Stimulated activated naive CD8-positive, alpha-beta T cell treated with anti-CD3 and anti-CD28 coated beads, Interleukin-15, Interleukin-2, amounts not matched to agents 100 U/mL and 50 U/mL, for 24 hours (primary cell): ENCODE measurements around the gene LRRC49.
A peak's percentile ranks its signal among the peaks of the same experiment; 100 is the strongest.
"Not testable (repeated sequence)": the region's sequence is repeated elsewhere in the genome, so short reads cannot be mapped to it uniquely, and the experiment has no call there.

Experiments used
- ATAC-seq: fragments of 150-1000 bp; cut with Tn5 transposase; one replicate; pipeline ENCODE4 v1.10.0; 2021
- DNase-seq: peaks from one replicate; pipeline ENCODE4 v3.0.0; 2021

The LRRC49 gene, protein sequence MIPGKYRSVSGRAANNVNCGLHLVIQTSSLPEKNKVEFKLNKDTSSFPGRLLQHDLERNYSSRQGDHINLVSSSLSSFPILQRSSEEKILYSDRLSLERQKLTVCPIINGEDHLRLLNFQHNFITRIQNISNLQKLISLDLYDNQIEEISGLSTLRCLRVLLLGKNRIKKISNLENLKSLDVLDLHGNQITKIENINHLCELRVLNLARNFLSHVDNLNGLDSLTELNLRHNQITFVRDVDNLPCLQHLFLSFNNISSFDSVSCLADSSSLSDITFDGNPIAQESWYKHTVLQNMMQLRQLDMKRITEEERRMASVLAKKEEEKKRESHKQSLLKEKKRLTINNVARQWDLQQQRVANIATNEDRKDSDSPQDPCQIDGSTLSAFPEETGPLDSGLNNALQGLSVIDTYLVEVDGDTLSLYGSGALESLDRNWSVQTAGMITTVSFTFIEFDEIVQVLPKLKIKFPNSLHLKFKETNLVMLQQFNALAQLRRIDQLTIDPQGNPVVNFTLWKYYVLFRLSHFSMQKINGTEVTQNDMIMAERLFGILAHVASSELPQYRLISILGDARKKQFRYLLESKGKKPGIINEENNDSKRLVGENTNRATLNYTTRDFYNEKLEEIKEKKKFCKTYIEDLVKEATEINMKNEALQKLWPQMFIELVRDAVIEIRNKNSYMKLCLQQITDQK

DNA sequence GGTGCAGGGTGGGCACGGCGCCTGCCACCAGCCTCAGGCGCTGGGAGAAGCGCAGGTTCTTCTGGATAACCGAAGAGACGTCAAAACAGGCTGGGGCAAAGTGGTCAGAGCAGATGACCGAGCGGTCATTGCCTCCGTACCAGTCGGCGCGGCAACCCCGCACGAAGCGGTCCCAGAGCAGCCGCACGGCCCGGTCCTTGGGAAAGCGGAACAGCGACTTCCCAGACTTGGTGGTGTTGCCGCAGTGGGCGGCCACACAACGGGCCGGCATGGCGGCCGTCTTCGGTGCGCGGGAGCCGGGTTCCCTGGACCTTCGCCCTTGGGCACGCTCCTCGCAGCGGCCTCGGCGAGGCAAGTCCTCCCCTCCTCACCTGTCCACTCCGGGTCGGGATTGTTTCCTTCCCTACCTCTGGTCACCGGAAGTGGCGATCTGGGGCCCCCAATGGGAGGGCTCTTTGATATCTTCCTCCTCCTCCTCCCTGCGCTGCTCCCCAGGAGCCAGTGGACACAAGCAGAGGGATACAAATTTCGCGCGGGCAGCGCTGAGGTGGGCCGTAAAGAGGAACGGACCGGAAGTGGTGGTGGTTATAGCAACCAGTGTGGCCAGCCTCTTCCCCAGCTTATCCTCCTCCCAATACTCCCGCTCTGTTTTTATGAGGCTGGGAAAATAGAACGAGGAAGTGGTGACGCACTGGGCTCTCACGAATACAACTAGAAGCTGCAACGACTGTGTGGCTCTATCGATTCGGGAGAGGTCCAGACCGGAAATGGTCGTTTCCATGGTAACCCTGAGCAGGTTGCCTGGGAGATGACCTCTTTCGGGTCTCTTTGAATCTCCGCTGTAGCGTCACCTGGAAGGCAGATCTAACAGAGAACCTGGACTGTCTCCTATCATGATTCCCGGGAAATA lies at the start of gene LRRC49, which contains the start of gene THAP10:
Gene LRRC49 (plus strand): TSS at position 825 of the 910 bp plus-strand sequence. CDS start 69 bp downstream, at position 894.
Gene THAP10 (minus strand): TSS at position 432 of the 910 bp plus-strand sequence. CDS start 161 bp downstream, at position 271.
- ATAC-seq: peak; percentile 70
- DNase-seq: peak; percentile 55

DNA sequence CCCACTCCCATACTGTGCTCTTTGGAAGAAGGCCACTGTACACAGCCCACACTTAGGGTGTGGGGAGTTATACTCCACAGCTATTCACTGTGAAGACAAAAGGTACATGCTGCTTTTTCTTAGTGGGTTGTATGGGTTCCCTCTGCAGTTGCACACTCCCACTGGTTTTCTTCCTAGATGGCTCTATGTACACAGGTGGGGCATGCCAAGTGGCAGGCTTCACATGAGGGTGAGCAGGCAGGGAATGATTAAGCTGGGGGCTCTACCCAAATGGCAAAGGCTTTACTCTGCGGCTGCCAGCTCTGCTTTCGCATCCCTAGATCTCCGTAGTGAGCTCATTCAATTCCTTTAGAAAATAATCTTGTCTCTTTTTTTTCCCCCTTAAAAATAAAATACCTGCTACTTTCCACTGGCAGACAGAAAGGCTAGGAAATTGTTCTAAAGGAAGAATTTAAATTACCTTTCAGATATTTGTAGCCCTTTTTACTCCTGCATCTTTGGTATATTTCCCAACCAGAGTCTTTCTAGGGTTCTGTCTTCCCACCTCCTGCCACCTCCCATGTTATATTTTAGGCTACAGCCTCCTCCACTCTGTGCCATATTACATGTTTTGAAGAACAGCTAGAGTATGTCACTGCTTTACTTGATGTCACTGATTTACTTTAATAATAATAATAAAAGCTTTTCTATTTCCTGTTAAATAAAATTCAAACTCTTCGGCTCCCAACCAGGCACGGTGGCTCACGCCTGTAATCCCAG lies 46.8 kb upstream of the LRRC49 start:
- ATAC-seq (no peak), DNase-seq (no peak)

DNA sequence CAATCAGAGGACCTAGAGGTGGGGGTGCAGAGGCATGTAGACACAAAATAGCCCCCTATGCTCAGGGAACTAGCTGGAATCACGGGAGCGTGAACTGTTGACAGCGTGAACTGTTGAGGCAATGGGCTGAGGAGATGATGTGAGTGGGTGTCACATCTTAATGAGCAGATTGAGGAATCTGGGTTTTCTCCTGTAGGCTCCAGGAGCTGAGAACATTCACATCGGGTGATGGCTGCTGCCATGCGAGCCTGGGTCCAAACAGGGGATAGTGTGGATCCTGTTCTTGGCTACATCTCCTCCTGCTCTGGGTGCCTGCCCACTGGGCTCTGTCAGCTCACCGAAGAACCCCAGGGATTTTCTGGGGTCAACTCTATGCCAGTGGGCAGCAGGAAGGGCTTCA lies 40.7 kb upstream of the LRRC49 start:
- DNase-seq: no peak
- no peak for ATAC-seq

DNA sequence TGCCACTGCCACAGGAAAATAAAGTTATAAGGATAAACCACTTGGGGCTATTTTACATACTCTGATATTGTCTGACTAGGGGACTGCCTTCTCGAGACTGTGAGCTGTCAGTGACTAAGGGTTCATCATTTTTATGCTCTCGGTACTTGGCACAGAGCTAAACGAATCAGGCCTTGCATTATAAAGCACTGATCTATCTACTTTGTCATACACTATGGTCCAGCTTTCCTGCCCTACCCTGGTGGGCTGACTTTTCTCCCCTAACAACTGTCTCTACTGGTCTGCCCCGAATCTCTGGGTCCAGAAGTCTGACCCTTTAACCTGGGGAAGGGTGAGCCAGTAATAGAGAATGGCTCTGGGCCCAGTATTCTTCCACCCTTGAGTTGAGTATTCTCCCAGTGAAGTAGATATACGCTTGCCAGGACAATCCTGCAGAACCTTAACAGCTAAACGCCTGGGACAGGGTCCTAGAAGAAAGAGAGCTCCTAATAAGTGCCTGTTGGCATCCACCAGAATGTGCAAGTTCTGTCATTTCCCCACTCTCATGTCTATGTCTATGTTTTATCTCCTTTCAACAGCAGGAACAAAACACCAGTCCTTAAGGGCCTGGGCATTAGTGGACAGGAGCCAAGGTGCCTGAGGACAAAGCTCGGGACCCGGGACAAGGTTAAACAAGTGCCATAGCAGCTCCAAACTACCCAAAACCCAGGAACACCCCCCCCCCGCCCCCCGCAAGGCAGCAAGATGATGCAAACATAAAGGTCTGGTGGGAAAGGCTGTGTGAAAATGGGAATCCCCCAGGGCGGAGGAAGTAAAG lies 39.9 kb upstream of the LRRC49 start:
- DNase-seq: no peak

DNA sequence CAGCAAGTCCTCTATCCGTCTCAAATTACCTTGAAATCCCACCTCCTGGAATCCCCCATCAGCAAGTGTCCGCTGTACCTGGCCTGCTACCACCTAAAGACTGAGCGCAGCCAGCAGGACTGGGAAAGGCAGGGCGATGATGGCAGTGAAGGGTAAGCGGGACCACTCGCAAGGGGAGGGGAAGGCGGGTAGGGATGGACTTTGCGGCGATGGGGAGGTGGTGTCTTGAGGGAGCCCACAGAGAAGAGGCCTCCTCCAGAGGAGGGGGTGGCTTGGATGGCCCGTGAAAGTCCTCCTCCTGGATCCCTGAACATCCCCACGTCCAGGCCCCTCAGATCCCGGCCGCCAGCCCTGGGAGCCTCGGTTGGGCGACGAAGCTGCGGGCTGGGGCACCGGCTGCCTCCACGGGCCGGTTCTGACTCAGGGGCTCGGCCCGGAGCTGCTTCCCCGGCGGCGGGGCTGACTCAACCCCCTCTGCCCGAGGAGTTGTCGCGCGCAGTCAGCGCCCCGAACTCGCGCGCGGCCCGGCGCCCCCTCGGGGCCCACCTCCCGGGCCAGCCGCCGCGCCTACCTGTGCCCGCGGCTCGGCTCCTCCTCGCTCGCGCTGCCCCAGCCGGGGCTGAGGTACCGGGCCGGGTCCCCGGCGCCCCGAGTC lies 39.2 kb upstream of the LRRC49 start:
- ATAC-seq (peak; percentile 47), DNase-seq (peak; percentile 27)

More for the DNA sequence above, 39.9 kb upstream of the LRRC49 start:
- no peak for ATAC-seq

DNA sequence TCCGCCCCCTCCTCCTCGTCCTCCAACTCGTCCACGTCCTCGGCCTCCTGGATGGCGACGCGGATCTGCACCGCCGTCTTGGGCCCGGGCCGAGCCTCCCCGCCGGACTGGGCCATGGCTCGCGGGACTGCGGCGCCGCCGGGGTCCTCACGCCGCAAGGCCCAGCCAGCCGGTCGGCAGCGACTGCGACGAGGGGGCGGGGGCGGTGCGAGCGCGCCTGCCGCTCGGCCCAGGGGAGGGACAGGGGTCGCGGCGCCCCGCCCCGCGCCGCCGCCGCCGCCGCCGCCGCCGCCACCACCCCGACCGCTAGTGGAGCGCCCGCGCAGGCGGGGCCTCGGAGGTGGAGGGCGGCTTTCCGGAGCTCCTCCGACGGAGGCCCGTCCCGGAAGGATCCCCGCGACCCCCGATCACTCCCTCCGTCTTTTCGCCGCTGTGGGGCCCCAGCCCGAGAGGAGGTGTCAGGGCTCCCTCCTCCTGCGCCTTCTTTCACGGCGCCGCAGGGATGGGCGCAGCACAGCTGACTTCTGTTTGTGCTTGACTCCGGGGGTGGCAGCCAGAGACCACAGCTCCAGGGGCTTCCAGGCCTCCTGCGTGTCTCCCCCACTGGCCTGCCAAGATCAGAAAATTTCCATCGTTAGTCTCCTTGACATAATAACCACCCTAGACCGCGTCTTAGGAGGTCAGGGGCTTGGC lies 38.5 kb upstream of the LRRC49 start, which contains the start of gene LARP6:
Gene LARP6 (minus strand): TSS at position 185 of the 693 bp plus-strand sequence. CDS start 69 bp downstream, at position 116.
- DNase-seq (peak; percentile 31), ATAC-seq (peak; percentile 65)

DNA sequence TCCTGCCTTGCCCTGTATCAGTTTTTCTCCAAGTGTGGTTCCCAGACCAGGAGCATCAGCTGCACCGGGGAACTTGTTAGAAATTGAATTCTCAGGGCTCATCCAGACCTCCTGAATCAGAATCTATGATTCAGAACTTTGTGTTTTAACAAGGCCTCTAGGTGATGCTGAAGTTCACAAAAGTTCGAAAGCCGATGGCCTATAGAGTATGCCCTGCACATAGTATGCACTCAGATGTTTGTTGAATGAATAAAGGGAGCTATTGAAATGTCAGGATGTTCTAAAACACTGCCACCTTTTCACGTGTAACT lies 38.0 kb upstream of the LRRC49 start:
- ATAC-seq (no peak), DNase-seq (no peak)

DNA sequence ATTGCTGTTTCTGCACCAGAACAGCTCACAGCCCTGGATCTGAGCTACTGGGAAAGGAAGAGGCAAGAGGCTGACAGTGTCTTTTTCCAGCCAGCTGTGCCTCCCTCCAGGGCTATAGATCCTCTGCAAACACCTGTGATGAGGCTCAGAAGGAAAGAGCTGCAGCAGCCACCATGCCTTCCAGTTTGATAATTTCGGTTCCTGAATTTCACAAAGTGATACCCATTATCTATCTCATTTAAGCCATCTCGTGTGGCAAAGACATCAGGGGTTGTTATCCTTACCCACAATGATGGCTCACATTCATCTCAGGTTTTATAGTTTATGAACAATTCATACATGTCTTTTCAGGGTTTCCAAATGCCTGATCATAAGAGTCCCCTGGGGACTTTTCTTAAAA lies 36.9 kb upstream of the LRRC49 start:
- no peak for DNase-seq
- ATAC-seq: no peak

DNA sequence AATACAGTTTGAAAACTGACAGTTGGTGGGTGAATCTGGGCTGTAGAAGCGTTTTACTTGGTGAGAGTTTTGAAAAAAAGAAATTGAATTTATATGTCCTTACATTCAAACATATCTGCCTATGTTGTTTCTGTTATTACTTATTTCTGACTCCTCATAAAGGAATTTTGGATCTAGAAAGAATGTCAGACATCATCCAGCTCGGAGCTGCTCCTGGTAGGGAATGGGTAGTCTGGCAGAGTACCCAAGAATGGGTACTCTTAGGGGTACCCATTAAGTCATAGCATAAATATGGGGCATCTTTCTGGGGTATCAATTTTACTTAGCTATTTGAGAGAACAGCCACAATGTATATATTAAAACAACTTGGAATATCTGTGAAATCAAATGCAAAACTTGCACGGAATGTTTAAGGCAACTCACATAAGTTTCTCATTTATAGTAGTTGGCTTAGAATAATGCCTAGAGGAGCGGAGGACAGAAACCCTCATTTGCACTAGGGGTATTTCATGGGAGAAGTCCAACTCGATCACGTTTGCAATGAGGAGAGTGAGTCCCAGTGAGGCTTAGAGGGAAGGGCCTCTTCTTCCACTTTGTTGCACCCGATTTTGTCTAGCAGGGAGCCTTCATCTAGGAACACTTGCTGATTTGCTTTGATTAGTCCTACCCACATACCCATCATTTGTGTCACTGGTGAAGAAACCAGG lies 36.3 kb upstream of the LRRC49 start:
- no peak for ATAC-seq
- no peak for DNase-seq

DNA sequence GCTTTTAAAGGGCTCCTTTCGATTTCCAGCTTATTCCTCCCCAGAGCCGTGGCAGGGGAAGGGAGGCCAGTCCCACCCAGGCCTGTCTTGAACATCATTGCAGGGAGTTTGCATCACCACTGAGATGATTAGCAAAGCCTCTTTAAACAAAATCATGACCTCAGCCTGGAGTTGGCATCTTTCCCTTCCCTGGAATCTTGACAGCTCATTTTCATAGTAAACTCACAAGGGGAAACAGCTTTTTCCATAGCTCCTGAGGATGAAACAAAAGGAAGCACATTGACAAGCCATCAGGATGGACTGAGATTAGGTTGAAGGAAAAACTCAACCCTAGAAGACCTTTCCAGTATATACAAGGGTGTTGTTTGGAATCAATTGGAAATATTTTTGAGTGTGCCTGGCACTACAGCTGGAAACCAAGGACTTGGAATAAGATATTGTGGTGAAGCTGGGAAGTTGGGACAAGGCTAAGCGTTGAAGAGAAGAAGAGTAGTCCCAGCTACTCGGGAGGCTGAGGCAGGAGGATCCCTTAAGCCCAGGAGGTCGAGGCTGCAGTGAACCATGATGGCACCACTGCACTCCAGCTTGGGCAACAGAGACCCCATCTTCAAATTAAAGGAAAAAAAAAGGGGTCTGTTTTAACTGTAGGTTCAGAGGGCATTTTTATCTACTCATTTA lies 35.6 kb upstream of the LRRC49 start:
- DNase-seq (no peak), ATAC-seq (no peak)

DNA sequence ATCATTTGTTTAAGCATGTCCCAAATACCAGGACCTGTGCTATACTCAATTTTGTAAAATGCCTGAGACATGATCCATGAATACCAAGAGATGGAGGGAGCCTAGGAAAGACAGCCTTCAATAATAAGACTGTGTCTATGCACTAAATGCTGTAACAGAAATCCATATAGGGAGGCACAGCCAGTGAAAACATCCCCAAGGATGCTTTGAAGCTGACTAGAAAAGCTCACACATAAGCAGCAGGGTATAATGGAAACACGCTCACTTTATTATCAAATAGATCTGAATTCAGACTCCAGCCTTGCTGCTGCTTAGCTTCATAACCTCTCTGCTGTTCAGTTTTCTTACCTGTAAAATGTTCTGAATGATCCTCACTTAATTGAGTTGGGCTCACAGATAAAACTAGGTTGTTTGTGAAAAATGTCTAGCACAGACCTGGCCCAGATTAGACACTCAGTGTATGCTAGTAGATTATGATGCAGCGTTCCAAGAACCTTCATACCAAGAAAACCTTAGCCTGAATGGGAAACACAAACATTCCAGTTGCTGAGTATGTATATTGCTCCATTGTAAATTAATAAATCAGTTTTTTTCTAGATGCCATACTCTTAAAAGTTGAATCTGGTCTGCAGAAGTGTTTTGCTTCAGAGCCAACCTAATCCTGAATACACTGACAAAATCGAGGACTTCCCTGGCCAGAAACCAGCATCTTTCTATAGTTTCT lies 34.9 kb upstream of the LRRC49 start:
- DNase-seq: no peak
- no peak for ATAC-seq

DNA sequence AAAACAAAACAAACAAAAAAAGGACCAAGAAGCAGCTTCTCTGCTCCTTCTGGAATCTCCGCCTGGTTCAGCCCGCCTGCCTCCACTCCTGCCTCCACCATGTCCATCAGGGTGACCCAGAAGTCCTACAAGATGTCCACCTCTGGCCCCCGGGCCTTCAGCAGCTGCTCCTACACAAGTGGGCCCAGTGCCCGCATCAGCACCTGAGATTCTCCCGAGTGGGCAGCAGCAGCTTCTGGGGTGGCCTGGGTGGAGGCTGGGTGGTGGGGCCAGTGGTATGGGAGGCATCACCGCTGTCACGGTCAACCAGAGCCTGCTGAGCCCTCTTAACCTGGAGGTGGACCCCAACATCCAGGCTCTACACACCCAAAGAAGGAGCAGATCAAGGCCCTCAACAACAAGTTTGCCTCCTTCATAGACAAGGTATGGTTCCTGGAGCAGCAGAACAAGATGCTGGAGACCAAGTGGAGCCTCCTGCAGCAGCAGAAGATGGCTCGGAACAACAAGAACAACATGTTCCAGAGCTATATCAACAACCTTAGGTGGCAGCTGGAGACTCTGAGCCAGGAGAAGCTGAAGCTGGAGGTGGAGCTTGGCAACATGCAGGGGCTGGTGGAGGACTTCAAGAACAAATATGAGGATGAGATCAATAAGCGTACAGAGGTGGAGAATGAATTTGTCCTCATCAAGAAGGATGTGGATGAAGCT lies 33.9 kb upstream of the LRRC49 start:
- not testable (repeated sequence) for DNase-seq

DNA sequence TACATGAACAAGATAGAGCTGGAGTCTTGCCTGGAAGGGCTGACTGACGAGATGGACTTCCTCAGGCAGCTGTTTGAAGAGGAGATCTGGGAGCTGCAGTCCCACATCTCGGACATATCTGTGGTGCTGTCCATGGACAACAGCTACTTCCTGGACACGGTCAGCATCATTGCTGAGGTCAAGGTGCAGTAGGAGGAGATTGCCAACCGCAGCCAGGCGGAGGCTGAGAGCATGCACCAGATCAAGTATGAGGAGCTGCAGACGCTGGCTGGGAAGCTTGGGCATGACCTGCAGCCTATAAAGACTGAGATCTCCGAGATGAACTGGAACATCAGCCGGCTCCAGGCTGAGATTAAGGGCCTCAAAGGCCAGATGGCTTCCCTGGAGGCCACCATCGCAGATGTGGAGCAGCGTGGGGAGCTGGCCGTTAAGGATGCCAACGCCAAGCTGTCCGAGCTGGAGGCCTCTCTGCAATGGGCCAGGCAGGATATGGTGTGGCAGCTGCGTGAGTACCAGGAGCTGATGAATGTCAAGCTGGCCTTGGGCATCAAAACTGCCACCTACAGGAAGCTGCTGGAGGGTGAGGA lies 33.2 kb upstream of the LRRC49 start:
- no peak for ATAC-seq
- no peak for DNase-seq

More for the DNA sequence above, 33.9 kb upstream of the LRRC49 start:
- ATAC-seq: not testable (repeated sequence)

DNA sequence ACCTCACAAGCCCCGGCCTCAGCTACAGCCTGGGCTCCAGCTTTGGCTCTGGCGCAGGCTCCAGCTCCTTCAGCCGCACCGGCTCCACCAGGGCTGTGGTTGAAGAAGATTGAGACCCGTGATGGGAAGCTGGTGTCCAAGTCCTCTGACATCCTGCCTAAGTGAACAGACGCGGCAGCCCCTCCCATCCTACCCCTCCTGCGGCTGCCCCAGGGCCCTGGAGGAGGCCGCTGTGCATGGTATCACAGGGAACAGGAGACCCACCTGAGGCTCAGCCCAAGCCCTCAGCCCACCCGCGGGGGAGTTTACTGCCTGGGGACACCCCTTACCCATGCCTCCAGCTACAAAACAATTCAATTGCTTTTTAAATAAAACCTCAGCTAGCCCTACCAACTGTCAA lies 32.6 kb upstream of the LRRC49 start:
- ATAC-seq: no peak
- DNase-seq: no peak

DNA sequence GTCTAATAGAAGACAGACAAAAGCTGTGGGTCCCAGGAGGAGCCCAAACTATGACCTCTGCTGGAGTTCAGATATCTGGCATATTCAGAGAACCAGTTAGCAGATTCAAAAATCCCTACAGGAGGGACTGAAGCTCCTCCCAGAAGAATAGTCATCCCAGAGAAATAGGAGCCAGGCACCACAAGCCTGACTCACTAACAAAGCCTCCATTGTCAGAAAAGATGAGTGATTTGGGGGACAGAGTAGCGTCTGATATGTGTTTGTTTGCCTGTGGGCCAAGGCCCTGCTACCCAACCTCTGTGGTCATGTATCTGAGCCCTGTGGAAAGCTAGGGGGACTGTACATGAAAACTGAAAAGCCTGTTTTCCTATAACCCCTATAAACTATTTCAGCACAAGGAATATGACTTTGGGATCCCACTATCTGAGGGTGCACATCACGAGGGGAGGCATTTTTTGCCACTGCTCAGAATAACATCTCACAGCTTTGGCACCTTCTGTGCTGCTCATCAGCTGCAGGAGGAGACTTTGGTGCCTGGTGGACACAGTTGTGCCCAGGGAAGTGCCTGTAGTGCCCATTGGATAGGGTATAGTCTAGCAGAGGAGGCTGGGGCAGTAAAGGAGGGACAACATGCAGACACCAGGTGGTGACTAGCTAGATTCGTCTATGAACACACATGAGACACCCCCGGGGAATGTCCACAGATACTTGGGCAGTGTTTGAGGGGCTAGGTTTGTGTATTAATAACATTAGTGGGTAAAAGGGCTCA lies 29.0 kb upstream of the LRRC49 start:
- ATAC-seq (no peak), DNase-seq (no peak)
